ENCODE results near the gene FIBP. TPM values are rescaled to one million over a fixed set of nuclear protein-coding genes. Genes with fewer than 3 reads are reported as not detected.

FIBP gene
- total and polyA plus RNA-seq, 8 donors, result 18.0 to 56.2 (median 25.5) TPM

GRCh38 chr11:65887723-65888162 is 528 bp downstream of the FIBP start:
- Histone ChIP-seq H3K9me3 (no peaks in the 10 kb centered on the region), H3K36me3 (peaks cover 0 to 4% (median 0%) of the 10 kb centered on the region in 3 donors), H3K27ac (peak overlapping the region; percentile 63 to 93 (median 86)), H3K4me3 (peak overlapping the region; percentile 65 to 82 (median 66)), H3K27me3 (no peaks in the 10 kb centered on the region), H3K4me1 (peaks cover 7 to 31% (median 11%) of the 10 kb centered on the region in 3 donors)
- DNase-seq (no peak), ATAC-seq (peak in 2 of 4 donors; percentile 0), FAIRE-seq (no peak)
- WGBS, 2 donors, result 4 to 7% methylated on average over 23 of the region's 23 CpGs
- intact Hi-C loops (cut with DNase I), result loop anchor here in 1 of 3 donors (5.0 kb wide), 2 partner anchors 100 to 175 kb away; partner anchors contain the start of gene KAT5
- no peak for TF ChIP-seq CTCF (IDR thresholded peaks at IDR 0.05)

GRCh38 chr11:65886826-65887722 is 1.2 kb downstream of the FIBP start:
- no peak for TF ChIP-seq CTCF (IDR thresholded peaks at IDR 0.05)
- no peaks in the 10 kb centered on the region for H3K9me3 ChIP-seq
- peak overlapping the region in 2 of 4 donors; percentile 66 to 82 for H3K4me3 ChIP-seq
- intact Hi-C loops (cut with DNase I), result loop anchor here in 1 of 3 donors (5.0 kb wide), 2 partner anchors 100 to 175 kb away; partner anchors contain the start of gene KAT5
- H3K27ac ChIP-seq, result peak overlapping the region in 2 of 4 donors; percentile 91 to 93
- H3K27me3 ChIP-seq, result no peaks in the 10 kb centered on the region
- ATAC-seq, result no peak
- peaks cover 0 to 4% (median 0%) of the 10 kb centered on the region in 3 donors for H3K36me3 ChIP-seq
- 76 to 88% methylated on average over 14 of the region's 14 CpGs for WGBS, 2 donors
- peaks cover 7 to 29% (median 11%) of the 10 kb centered on the region in 3 donors for H3K4me1 ChIP-seq
- peak in 2 of 6 donors; percentile 63 to 65 for DNase-seq
- FAIRE-seq, result no peak

- TF ChIP-seq CTCF (IDR thresholded peaks at IDR 0.05), result no peak
- peaks cover 0 to 4% (median 0%) of the 10 kb centered on the region in 3 donors for H3K36me3 ChIP-seq
Observed at GRCh38 chr11:65885808-65886536, 2.3 kb downstream of the FIBP start.

DNA sequence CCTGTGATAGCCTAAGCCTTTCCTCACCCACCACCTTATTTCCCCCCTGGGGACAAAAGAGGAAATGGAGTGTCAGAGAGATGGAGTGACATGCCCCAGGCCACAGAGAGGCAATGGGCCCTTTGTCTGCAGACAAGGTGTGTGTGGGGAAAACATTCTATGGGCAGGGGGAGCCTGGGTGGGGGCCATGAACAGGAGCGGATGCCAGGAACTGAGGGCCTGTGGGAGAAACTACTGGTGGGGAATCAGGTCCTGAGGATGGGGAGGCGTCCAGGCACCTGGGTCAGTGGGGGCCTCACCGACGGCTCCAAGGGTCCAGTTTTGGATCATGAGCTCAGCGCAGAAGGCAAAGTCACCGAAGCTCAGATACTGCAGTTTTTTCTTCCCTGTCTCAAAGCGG is 3.0 kb downstream of the FIBP start:
- DNase-seq (peak in 1 of 6 donors; percentile 56), ATAC-seq (no peak), FAIRE-seq (no peak)
- 85 to 92% methylated on average over 7 of the region's 7 CpGs for WGBS, 2 donors
- H3K36me3 ChIP-seq, result peaks cover 0 to 4% (median 0%) of the 10 kb centered on the region in 3 donors
- no peaks in the 10 kb centered on the region for H3K27me3 ChIP-seq
- intact Hi-C loops (cut with DNase I), result loop anchor here in 1 of 3 donors (5.0 kb wide), 2 partner anchors 102 to 173 kb away; partner anchors contain the start of gene KAT5
- H3K27ac ChIP-seq, result no peak overlapping the region
- no peaks in the 10 kb centered on the region for H3K9me3 ChIP-seq
- TF ChIP-seq CTCF (IDR thresholded peaks at IDR 0.05), result no peak
- no peak overlapping the region for H3K4me3 ChIP-seq
- peaks cover 4 to 19% (median 7%) of the 10 kb centered on the region in 3 donors for H3K4me1 ChIP-seq

More at GRCh38 chr11:65885808-65886536, 2.3 kb downstream of the FIBP start:
- Histone ChIP-seq H3K27me3 (no peaks in the 10 kb centered on the region), H3K4me3 (no peak overlapping the region), H3K9me3 (no peaks in the 10 kb centered on the region), H3K4me1 (peaks cover 4 to 19% (median 7%) of the 10 kb centered on the region in 3 donors), H3K27ac (no peak overlapping the region)
- intact Hi-C loops (cut with DNase I), result loop anchor here in 1 of 3 donors (5.0 kb wide), 2 partner anchors 101 to 174 kb away; partner anchors contain the start of gene KAT5
- 90 to 94% methylated on average over 12 of the region's 12 CpGs for WGBS, 2 donors
- ATAC-seq (no peak), FAIRE-seq (no peak), DNase-seq (peak in 1 of 6 donors; percentile 19)
